ENCODE data around the gene TRIM63. TPM values are rescaled to one million over a fixed set of nuclear protein-coding genes. Genes with fewer than 3 reads are reported as not detected.

Gene TRIM63
- polyA plus RNA-seq, 3 donors = 0.09 TPM; not detected in 2

DNA sequence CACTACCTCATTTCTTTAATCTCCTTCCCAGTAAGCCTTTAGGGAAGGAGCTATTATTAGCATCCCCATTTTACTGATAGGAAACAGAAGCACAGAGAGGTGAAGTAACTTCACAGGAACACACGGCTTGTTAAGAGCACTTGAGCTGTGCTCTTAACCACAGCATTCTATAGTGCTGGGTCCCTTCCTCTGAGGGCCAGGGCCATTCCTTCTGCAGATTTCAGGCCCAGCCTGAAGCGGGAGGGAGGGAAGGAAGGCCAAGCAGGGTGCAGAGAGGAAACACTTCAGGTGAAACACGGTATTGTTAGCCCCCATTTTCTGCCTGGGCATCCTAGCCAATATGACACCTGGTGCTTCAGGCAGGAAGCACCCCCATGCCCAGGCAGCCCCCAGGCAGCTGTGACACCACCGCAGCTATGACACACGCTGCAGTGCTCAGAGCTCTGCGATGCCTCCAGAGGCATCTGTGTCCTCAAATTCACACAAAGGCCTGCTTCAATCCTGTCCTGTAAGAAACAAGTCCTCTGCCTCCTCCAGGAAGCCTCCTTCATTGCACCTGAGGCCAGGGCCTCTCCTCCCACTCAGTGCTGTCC, 50.4 kb downstream of the TRIM63 start:
- no peaks in the 10 kb centered on the region for H3K9me3 ChIP-seq (replicated peaks in 1 of 2; ENCODE audit: control insufficient read depth in 1 of 2, insufficient read depth in 1 of 2, low read length in 2 of 2)
- peaks cover 0 to 5% of the 10 kb centered on the region in 2 donors for H3K36me3 Mint-ChIP-seq
- H3K4me3 Mint-ChIP-seq = peak overlapping the region in 1 of 2 donors; percentile 70
- H2AFZ ChIP-seq (ENCODE audit: insufficient read depth, low read depth, low read length, poor library complexity, severe bottlenecking) = peak overlapping the region; percentile 18
- H3K4me2 ChIP-seq (replicated peaks; ENCODE audit: extremely low read depth, low read length, poor library complexity, severe bottlenecking) = peak overlapping the region; percentile 57
- 94% methylated on average over 3 of the region's 6 CpGs for WGBS (ENCODE audit: insufficient coverage)
- no peak overlapping the region for H3K9ac ChIP-seq (ENCODE audit: insufficient read depth, low read length, poor library complexity, severe bottlenecking)
- H3K27me3 Mint-ChIP-seq (ENCODE audit: low read depth in 3 of 3) = peaks cover 8 to 24% (median 13%) of the 10 kb centered on the region in 3 donors
- H3K9me3 Mint-ChIP-seq = peaks cover 0 to 4% (median 0%) of the 10 kb centered on the region in 7 donors
- H3K27ac ChIP-seq (ENCODE audit: low read depth in 1 of 2, low read length in 2 of 2) = peak overlapping the region; percentile 39 to 48
- no peaks in the 10 kb centered on the region for H4K20me1 ChIP-seq (ENCODE audit: insufficient read depth, low read length)
- peak overlapping the region in 1 of 3 experiments; percentile 44 for H3K4me3 ChIP-seq (replicated peaks in 1 of 3; ENCODE audit: low read depth in 2 of 3, low read length in 3 of 3)
- H3K27me3 ChIP-seq (ENCODE audit: control insufficient read depth in 2 of 2, insufficient read depth in 2 of 2, low read length in 2 of 2) = peaks cover 0 to 2% of the 10 kb centered on the region in 2 donors
- intact Hi-C loops (cut with micrococcal nuclease) = no loop called here
- no peaks in the 10 kb centered on the region for H3K36me3 ChIP-seq (replicated peaks in 1 of 2; ENCODE audit: control insufficient read depth in 1 of 2, insufficient read depth in 2 of 2, low read length in 2 of 2)
- DNase-seq = peak in 2 of 3 donors; percentile 33 to 41
- peaks cover 45 to 51% of the 10 kb centered on the region in 2 donors for H3K4me1 ChIP-seq (ENCODE audit: control insufficient read depth in 1 of 2, insufficient read depth in 2 of 2, low read length in 2 of 2)
- peaks cover 52% of the 10 kb centered on the region for H3K4me1 Mint-ChIP-seq
- H3K27ac Mint-ChIP-seq = peak overlapping the region in 6 of 7 donors; percentile 32 to 77 (median 66)
- TF ChIP-seq, protein P1, sequence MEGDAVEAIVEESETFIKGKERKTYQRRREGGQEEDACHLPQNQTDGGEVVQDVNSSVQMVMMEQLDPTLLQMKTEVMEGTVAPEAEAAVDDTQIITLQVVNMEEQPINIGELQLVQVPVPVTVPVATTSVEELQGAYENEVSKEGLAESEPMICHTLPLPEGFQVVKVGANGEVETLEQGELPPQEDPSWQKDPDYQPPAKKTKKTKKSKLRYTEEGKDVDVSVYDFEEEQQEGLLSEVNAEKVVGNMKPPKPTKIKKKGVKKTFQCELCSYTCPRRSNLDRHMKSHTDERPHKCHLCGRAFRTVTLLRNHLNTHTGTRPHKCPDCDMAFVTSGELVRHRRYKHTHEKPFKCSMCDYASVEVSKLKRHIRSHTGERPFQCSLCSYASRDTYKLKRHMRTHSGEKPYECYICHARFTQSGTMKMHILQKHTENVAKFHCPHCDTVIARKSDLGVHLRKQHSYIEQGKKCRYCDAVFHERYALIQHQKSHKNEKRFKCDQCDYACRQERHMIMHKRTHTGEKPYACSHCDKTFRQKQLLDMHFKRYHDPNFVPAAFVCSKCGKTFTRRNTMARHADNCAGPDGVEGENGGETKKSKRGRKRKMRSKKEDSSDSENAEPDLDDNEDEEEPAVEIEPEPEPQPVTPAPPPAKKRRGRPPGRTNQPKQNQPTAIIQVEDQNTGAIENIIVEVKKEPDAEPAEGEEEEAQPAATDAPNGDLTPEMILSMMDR (IDR thresholded peaks at IDR 0.05) = no peak
- no peaks in the 10 kb centered on the region for H3K79me2 ChIP-seq (ENCODE audit: insufficient read depth, low read length)

DNA sequence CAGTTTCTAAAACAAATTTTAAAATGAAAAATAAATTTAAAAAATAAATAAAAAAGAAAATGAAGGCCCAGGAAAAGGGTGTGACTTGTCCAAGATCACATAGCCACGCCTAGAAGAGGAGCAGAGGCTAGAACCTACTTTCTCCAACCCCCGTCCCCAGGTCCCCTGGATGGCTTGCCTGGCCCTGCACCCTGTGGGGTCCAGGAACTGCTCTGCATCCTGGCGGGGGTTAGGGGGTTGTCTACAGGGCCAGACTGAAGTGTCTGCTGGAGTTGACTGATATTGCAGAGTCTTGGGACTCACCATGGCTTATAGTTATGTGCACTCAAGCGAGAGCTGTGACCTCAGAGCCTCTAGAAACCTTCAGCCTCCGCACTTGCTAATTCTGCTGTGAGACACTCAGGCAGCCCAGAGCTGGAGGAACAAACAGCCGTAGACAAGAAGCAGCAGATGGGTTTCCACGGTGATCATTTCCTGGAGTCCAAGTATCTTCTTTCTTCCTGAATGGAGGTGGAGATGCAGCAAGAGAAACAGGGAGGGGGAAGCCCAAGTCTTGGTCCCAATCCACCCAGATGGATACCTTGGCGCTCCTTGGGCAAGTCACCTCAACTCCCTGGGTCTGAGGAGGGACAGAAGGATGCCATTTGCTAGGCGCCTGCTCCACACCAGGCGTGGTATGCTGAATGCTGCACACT, 51.0 kb downstream of the TRIM63 start:
- Histone ChIP-seq H3K79me2 (ENCODE audit: insufficient read depth, low read length) (no peaks in the 10 kb centered on the region), H2AFZ (ENCODE audit: insufficient read depth, low read depth, low read length, poor library complexity, severe bottlenecking) (peak overlapping the region; percentile 18), H3K4me1 (ENCODE audit: control insufficient read depth in 1 of 2, insufficient read depth in 2 of 2, low read length in 2 of 2) (peaks cover 46 to 52% of the 10 kb centered on the region in 2 donors), H3K27me3 (ENCODE audit: control insufficient read depth in 2 of 2, insufficient read depth in 2 of 2, low read length in 2 of 2) (peaks cover 0 to 2% of the 10 kb centered on the region in 2 donors), H3K4me2 (replicated peaks; ENCODE audit: extremely low read depth, low read length, poor library complexity, severe bottlenecking) (peak overlapping the region; percentile 57), H3K9me3 (replicated peaks in 1 of 2; ENCODE audit: control insufficient read depth in 1 of 2, insufficient read depth in 1 of 2, low read length in 2 of 2) (no peaks in the 10 kb centered on the region), H4K20me1 (ENCODE audit: insufficient read depth, low read length) (no peaks in the 10 kb centered on the region), H3K36me3 (replicated peaks in 1 of 2; ENCODE audit: control insufficient read depth in 1 of 2, insufficient read depth in 2 of 2, low read length in 2 of 2) (no peaks in the 10 kb centered on the region), H3K4me3 (replicated peaks in 1 of 3; ENCODE audit: low read depth in 2 of 3, low read length in 3 of 3) (peak overlapping the region in 1 of 3 experiments; percentile 44), H3K9ac (ENCODE audit: insufficient read depth, low read length, poor library complexity, severe bottlenecking) (no peak overlapping the region), H3K27ac (ENCODE audit: low read depth in 1 of 2, low read length in 2 of 2) (peak overlapping the region; percentile 39 to 48)
- intact Hi-C loops (cut with micrococcal nuclease) = no loop called here
- TF ChIP-seq, protein P1 (IDR thresholded peaks at IDR 0.05) = no peak
- H3K27me3 Mint-ChIP-seq (ENCODE audit: low read depth in 3 of 3) = peaks cover 5 to 18% (median 11%) of the 10 kb centered on the region in 3 donors
- DNase-seq = no peak
- peaks cover 52% of the 10 kb centered on the region for H3K4me1 Mint-ChIP-seq
- H3K36me3 Mint-ChIP-seq = peaks cover 0 to 5% of the 10 kb centered on the region in 2 donors
- H3K27ac Mint-ChIP-seq = peak overlapping the region; percentile 32 to 77 (median 68)
- 50% methylated on average over 5 of the region's 10 CpGs for WGBS (ENCODE audit: insufficient coverage)
- peaks cover 0 to 4% (median 0%) of the 10 kb centered on the region in 7 donors for H3K9me3 Mint-ChIP-seq
- H3K4me3 Mint-ChIP-seq = peak overlapping the region in 1 of 2 donors; percentile 70
